Stimulated activated naive CD8-positive, alpha-beta T cell treated with anti-CD3 and anti-CD28 coated beads, Interleukin-15, Interleukin-2, amounts not matched to agents 100 ng/mL and 50 ng/mL, for 24 hours (primary cell): ENCODE data around the gene CDK19.
"Not testable (repeated sequence)": the region's sequence is repeated elsewhere in the genome, so short reads cannot be mapped to it uniquely, and the experiment has no call there.

Experiments used
- H3K27ac Mint-ChIP-seq: one replicate; pipeline ENCODE4 v1.8.0; 2021; ENCODE audit warnings: mild to moderate bottlenecking, mixed read lengths
- H3K27me3 Mint-ChIP-seq: one replicate; pipeline ENCODE4 v1.8.0; 2021; ENCODE audit warnings: mixed read lengths
- H3K36me3 Mint-ChIP-seq: one replicate; pipeline ENCODE4 v1.8.0; 2021; ENCODE audit warnings: low read depth, mixed read lengths
- H3K4me1 Mint-ChIP-seq: one replicate; pipeline ENCODE4 v1.8.0; 2021; ENCODE audit warnings: low read depth, mixed read lengths
- H3K4me3 Mint-ChIP-seq: one replicate; pipeline ENCODE4 v1.8.0; 2021; ENCODE audit warnings: mild to moderate bottlenecking, mixed read lengths
- H3K9me3 Mint-ChIP-seq: one replicate; pipeline ENCODE4 v1.8.0; 2021; ENCODE audit warnings: mixed read lengths

The CDK19 gene

DNA sequence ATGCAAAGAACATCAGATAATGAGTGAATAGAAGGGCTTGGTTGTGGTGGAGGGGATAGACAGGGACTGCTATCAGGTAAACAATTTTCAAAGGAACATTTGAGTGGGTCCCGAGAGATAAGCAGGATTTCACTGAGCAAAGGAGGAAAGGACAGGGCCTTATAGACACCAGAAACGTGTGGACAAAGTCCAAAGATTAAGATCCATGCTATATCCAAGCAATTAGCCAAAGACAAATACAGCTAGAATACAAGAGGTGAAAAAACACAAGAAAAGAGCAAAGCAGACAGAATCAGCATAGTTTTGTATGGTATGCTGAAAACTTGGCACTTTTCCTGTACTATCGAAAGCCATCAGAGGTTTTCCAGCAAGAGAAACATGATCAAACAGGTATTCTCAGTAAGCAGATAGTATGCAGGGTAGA is 59.8 kb downstream of the CDK19 start:
- Mint-ChIP-seq H3K4me1 (peaks cover 6% of the 10 kb centered on the region), H3K4me3 (no peak overlapping the region), H3K27ac (no peak overlapping the region), H3K9me3 (no peaks in the 10 kb centered on the region), H3K27me3 (no peaks in the 10 kb centered on the region), H3K36me3 (no peaks in the 10 kb centered on the region)

GRCh38 chr6:110753936-110754668 is 61.2 kb downstream of the CDK19 start:
- H3K27ac Mint-ChIP-seq, H3K27me3 Mint-ChIP-seq, H3K4me1 Mint-ChIP-seq, H3K36me3 Mint-ChIP-seq, H3K4me3 Mint-ChIP-seq, H3K9me3 Mint-ChIP-seq: not testable (repeated sequence)

DNA sequence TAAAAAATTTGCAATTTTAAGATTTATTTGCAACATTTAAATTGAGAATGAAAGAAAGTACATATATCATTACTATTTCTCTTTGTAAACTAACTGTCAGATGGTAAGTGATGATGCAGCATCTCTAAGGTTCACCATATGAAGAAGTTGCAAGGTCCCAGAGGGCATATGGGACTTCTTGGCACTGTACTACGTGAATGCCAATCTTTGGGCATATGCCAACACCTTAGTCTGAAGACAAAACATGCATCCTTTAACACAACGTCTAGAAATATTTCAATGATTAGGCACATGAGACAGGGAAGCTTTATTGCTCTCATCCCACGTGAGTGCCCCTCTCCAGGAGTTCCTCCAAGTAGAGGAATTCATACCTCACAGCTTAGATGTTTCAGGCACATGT is 66.8 kb downstream of the CDK19 start:
- peaks cover 5% of the 10 kb centered on the region for H3K36me3 Mint-ChIP-seq
- H3K9me3 Mint-ChIP-seq = no peaks in the 10 kb centered on the region
- no peak overlapping the region for H3K4me3 Mint-ChIP-seq
- no peaks in the 10 kb centered on the region for H3K27me3 Mint-ChIP-seq
- H3K4me1 Mint-ChIP-seq = no peaks in the 10 kb centered on the region
- no peak overlapping the region for H3K27ac Mint-ChIP-seq

DNA sequence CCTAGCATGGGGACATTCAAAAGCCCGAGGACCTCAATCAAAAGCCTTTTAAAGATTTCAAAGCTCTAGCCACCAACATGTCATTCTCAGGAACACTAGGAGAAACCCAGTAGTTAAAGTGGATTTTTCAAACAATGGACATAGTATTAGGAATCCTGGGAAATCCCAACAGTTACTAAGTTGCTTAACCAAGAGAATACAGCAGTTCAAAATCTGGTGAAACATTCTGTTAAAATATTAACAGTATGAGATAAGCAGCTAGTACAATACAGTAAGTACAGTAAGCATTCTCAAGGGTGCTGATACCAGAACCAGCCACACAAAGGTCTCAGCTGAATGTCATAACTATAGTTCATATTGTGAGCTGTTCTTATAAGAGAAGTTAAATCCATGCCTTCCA is 68.6 kb downstream of the CDK19 start:
- H3K36me3 Mint-ChIP-seq = peaks cover 23% of the 10 kb centered on the region
- H3K4me3 Mint-ChIP-seq = no peak overlapping the region
- H3K4me1 Mint-ChIP-seq = no peaks in the 10 kb centered on the region
- peaks cover 11% of the 10 kb centered on the region for H3K9me3 Mint-ChIP-seq
- H3K27me3 Mint-ChIP-seq = no peaks in the 10 kb centered on the region
- H3K27ac Mint-ChIP-seq = no peak overlapping the region

DNA sequence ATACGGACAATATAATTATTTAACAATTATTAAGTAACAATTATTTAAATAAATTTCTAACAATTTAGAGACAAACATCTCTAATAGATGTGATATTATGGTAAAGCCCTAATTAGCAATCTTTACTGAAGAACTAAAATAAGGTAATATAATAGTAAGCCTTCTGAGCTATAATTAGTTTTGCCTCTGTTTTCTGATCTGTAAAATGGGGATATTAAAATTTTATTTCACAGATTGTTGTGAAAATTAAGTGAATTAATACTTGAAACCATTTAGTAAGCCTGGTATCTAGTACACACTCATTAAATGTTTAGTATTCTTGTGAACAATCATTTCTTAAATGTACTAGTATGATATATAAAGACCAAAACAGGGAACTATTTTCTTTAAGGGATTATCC is 70.3 kb downstream of the CDK19 start:
- Mint-ChIP-seq H3K36me3 (peaks cover 39% of the 10 kb centered on the region), H3K9me3 (peaks cover 14% of the 10 kb centered on the region), H3K27ac (no peak overlapping the region), H3K4me1 (no peaks in the 10 kb centered on the region), H3K27me3 (no peaks in the 10 kb centered on the region), H3K4me3 (no peak overlapping the region)

DNA sequence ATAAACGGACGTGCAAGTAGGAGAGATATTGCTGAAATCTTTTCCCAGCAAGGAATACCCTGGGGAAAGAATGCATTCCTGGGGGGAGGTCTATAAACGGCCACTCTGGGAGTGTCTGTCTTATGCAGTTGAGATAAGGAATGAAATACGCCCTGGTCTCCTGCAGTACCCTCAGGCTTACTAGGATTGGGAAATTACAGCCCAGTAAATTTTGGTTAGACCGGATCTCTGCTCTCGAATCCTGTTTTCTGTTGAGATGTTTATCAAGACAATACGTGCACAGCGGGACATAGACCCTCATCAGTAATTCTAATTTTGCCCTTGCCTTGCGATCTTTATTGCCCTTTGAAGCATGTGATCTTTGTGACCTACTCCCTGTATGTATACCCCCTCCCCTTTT is 72.7 kb downstream of the CDK19 start:
- H3K9me3 Mint-ChIP-seq = peaks cover 14% of the 10 kb centered on the region
- H3K36me3 Mint-ChIP-seq = peaks cover 43% of the 10 kb centered on the region
- H3K27ac Mint-ChIP-seq, H3K4me1 Mint-ChIP-seq, H3K27me3 Mint-ChIP-seq, H3K4me3 Mint-ChIP-seq: not testable (repeated sequence)

- Mint-ChIP-seq H3K36me3 (peaks cover 43% of the 10 kb centered on the region), H3K27ac (no peak overlapping the region), H3K4me1 (no peaks in the 10 kb centered on the region), H3K27me3 (no peaks in the 10 kb centered on the region), H3K9me3 (peaks cover 14% of the 10 kb centered on the region), H3K4me3 (no peak overlapping the region)
These were observed 73.8 kb downstream of the CDK19 start for GRCh38 chr6:110741517-110741916.

DNA sequence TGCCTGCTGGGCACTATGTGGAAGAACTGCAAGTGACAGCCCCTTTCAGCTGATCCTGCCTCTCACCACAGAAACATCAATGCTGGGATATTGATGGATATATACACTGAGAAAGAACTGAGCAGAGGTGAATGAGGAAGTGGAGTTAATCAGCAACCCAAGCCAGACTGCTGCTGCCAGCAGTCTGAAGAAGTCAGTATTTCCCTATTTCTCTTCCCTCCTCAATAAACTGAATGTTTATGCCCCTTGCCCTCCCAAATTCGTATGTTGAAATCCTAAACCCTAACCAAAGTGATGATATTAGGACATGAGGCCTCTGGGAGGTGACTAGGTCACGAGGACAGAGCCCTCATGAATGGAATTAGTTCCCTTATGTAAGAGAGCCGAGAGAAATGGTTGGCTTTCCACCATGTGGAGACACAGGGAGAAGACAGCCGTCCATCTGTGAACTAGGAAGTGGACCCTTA is 76.3 kb downstream of the CDK19 start:
- Mint-ChIP-seq H3K4me1 (no peaks in the 10 kb centered on the region), H3K9me3 (peaks cover 14% of the 10 kb centered on the region), H3K4me3 (no peak overlapping the region), H3K27ac (no peak overlapping the region), H3K27me3 (no peaks in the 10 kb centered on the region), H3K36me3 (peaks cover 39% of the 10 kb centered on the region)

DNA sequence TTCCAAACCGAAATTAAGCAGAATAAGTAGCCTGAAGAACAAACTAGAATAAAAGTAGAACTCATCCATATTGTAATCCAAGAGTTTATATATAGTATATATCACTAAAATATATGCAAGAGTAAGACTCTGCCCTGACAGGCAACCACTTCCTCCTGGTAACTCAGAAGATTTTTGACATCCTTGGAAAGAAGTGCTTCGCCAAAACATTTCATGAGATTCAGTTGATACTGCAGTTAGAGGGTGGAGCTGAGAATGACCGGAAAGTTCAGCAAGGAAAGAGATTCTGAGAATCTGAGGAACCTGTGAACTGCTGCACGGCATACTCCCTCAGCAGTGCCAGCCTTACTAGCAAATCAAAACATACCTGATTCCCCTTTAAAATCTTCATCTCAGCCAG is 79.6 kb downstream of the CDK19 start:
- H3K4me1 Mint-ChIP-seq = no peaks in the 10 kb centered on the region

GRCh38 chr6:110731898-110732297 is 83.4 kb downstream of the CDK19 start:
- Mint-ChIP-seq H3K9me3 (no peaks in the 10 kb centered on the region), H3K4me3 (no peak overlapping the region), H3K4me1 (peaks cover 6% of the 10 kb centered on the region), H3K36me3 (no peaks in the 10 kb centered on the region), H3K27me3 (no peaks in the 10 kb centered on the region), H3K27ac (no peak overlapping the region)

More for the DNA sequence above, 79.6 kb downstream of the CDK19 start:
- Mint-ChIP-seq H3K27ac (no peak overlapping the region), H3K36me3 (peaks cover 11% of the 10 kb centered on the region), H3K27me3 (no peaks in the 10 kb centered on the region), H3K4me3 (no peak overlapping the region), H3K9me3 (no peaks in the 10 kb centered on the region)

GRCh38 chr6:110731196-110731595 is 84.1 kb downstream of the CDK19 start:
- Mint-ChIP-seq H3K4me1 (peaks cover 6% of the 10 kb centered on the region), H3K4me3 (no peak overlapping the region), H3K36me3 (no peaks in the 10 kb centered on the region), H3K27ac (no peak overlapping the region), H3K9me3 (no peaks in the 10 kb centered on the region), H3K27me3 (no peaks in the 10 kb centered on the region)

- Mint-ChIP-seq H3K27me3 (no peaks in the 10 kb centered on the region), H3K4me1 (peaks cover 6% of the 10 kb centered on the region), H3K36me3 (peaks cover 2% of the 10 kb centered on the region)
These were observed 86.8 kb downstream of the CDK19 start for GRCh38 chr6:110728501-110728900.

DNA sequence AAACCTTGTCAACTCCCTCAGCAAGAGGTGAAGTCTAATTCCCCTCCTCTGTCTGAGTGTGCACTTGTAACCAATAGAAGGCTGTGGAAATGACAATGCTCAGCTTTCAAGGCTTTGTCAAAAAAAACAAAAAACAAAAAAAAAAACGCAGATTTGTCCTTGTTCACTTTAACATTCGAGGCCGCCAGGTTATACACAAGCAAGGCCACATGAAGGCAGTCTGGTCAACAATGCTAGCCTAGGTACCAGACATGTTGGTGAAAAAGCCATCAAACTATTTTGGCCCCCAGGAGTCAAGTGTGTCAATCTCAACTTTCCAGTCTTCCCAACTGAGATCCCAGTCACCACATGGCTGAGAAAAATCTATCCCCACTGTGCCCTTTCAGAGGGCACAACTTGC is 92.3 kb downstream of the CDK19 start:
- H3K9me3 Mint-ChIP-seq = no peaks in the 10 kb centered on the region
- H3K27ac Mint-ChIP-seq = no peak overlapping the region
- H3K27me3 Mint-ChIP-seq = no peaks in the 10 kb centered on the region
- no peaks in the 10 kb centered on the region for H3K4me1 Mint-ChIP-seq
- H3K36me3 Mint-ChIP-seq = peaks cover 11% of the 10 kb centered on the region
- H3K4me3 Mint-ChIP-seq = no peak overlapping the region

More at GRCh38 chr6:110728501-110728900, 86.8 kb downstream of the CDK19 start:
- no peak overlapping the region for H3K27ac Mint-ChIP-seq
- no peak overlapping the region for H3K4me3 Mint-ChIP-seq
- H3K9me3 Mint-ChIP-seq = no peaks in the 10 kb centered on the region

DNA sequence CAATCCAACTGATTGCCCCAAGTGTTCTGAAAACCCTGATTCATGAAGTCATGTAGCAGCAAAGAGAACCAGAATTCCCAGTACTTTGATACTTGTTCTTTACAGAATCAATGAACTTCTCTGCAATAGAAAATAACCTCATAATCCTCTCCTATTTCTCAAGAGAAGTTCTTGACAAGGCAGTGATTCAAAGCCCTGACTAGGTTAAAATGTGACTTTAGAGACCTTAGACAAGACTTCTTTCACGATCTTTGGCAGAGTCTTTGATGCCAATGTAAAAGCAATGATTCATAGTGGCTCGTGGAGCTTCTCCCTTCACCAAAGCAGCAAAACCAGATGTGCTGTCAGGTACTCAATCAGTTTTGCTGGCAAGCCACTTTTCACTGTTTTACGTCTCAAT is 95.2 kb downstream of the CDK19 start:
- no peak overlapping the region for H3K4me3 Mint-ChIP-seq
- no peaks in the 10 kb centered on the region for H3K9me3 Mint-ChIP-seq
- H3K27me3 Mint-ChIP-seq = no peaks in the 10 kb centered on the region
- H3K27ac Mint-ChIP-seq = no peak overlapping the region
- peaks cover 11% of the 10 kb centered on the region for H3K36me3 Mint-ChIP-seq
- peaks cover 3% of the 10 kb centered on the region for H3K4me1 Mint-ChIP-seq

- peaks cover 11% of the 10 kb centered on the region for H3K36me3 Mint-ChIP-seq
- H3K4me3 Mint-ChIP-seq, H3K27ac Mint-ChIP-seq: not testable (repeated sequence)
These were observed 95.7 kb downstream of the CDK19 start for GRCh38 chr6:110719601-110720000.

DNA sequence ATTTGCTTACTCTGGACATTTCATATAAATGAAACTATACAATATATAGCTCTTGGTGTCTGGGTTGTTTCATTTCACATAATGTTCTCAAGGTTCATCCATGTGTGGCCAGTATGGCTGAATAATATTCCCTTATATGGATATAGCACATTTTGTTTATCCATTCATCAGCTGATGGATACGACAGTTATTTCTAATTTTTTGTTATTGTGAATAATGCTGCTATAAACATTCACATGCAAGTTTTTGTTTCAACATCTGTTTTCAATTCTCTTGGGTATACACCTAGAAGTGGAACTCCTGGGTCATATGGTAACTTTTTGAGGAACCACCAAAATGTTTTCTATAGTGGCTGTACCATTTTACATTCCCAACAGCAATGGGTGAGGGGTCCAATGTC is 101.1 kb downstream of the CDK19 start:
- Mint-ChIP-seq H3K36me3 (no peaks in the 10 kb centered on the region), H3K27ac (no peak overlapping the region), H3K4me1 (peaks cover 7% of the 10 kb centered on the region), H3K4me3 (no peak overlapping the region), H3K27me3 (no peaks in the 10 kb centered on the region), H3K9me3 (no peaks in the 10 kb centered on the region)

More at GRCh38 chr6:110719601-110720000, 95.7 kb downstream of the CDK19 start:
- not testable (repeated sequence) for H3K27me3 Mint-ChIP-seq, H3K9me3 Mint-ChIP-seq, H3K4me1 Mint-ChIP-seq
